ENCODE measurements around the gene UCN3.
"Not testable (repeated sequence)": the region's sequence is repeated elsewhere in the genome, so short reads cannot be mapped to it uniquely, and the experiment has no call there.

Gene UCN3

DNA sequence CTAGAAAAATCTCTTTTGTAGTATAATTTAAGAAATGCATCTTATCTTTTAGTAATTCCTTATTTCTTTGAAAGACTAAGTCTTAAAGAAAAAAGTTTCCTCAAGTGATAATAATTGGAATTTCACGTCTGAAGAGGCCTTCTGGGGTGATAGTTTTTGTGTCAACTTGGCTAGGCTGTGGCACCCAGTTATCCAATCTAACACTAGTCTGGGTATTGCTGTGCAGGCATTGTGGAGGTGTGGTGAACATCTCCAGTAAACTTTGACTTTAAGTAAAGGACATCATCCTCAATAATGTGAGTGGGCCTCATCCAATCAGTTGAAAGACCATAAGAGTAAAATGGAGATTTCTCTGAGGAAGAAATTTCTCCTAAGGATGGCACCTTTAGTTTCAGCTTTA, 42.2 kb downstream of the UCN3 start:
- no peak overlapping the region for H3K4me3 ChIP-seq (ENCODE audit: low read depth, low read length)
- no peak for DNase-seq (ENCODE audit: low read depth, low spot score)
- CTCF ChIA-PET, result no interaction called here
- TF ChIP-seq, protein P1, sequence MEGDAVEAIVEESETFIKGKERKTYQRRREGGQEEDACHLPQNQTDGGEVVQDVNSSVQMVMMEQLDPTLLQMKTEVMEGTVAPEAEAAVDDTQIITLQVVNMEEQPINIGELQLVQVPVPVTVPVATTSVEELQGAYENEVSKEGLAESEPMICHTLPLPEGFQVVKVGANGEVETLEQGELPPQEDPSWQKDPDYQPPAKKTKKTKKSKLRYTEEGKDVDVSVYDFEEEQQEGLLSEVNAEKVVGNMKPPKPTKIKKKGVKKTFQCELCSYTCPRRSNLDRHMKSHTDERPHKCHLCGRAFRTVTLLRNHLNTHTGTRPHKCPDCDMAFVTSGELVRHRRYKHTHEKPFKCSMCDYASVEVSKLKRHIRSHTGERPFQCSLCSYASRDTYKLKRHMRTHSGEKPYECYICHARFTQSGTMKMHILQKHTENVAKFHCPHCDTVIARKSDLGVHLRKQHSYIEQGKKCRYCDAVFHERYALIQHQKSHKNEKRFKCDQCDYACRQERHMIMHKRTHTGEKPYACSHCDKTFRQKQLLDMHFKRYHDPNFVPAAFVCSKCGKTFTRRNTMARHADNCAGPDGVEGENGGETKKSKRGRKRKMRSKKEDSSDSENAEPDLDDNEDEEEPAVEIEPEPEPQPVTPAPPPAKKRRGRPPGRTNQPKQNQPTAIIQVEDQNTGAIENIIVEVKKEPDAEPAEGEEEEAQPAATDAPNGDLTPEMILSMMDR (IDR thresholded peaks at IDR 0.05; ENCODE audit: insufficient read depth, low read length, missing control alignments), result no peak
- POLR2A ChIA-PET, result no interaction called here

DNA sequence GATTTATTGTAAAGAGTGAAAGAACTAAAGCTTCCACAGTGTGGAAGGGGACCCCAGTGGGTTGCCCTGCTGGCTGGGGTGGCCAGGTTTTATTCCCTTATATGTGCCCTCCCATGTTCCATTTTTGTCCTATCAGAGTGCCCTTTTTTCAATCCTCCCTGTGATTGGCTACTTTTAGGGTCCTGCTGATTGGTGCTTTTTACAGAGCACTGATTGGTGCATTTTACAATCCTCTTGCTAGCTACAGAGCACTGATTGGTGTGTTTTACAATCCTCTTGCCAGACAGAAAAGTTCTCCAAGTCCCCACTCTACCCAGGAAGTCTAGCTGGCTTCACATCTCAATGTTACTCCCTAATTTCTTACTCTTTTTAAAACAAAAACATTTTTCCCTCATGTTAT, 46.0 kb downstream of the UCN3 start:
- H3K4me3 ChIP-seq (ENCODE audit: low read depth, low read length); POLR2A ChIA-PET; DNase-seq (ENCODE audit: low read depth, low spot score): not testable (repeated sequence)
- CTCF ChIA-PET, result interaction anchor here (1.1 to 2.9 kb wide), 2 partner anchors 596 kb away, joined by 3 to 8 read pairs; no protein-coding TSS in a partner anchor

DNA sequence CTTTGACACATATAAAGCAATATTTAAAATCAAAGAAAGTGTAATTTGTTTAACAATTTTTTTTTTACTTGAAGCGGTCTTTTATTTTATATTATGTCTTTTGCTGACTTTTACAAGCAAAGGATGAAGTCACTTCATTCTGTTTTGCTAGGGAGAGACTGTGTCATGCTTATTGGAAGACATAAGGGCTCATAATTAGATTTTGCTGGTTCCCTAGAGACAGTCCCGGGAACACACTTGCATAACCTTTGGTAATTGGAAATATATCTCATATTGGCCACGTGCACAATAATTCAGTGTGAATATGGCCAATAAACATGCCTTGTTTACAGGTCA, 47.1 kb downstream of the UCN3 start:
- ChIA-PET CTCF (interaction anchor here (2.9 to 4.5 kb wide), 2 partner anchors 562 to 597 kb away, joined by 8 to 12 read pairs; no protein-coding TSS in a partner anchor), POLR2A (no interaction called here)
- TF ChIP-seq, protein P1 (IDR thresholded peaks at IDR 0.05; ENCODE audit: insufficient read depth, low read length, missing control alignments), result no peak
- H3K4me3 ChIP-seq (ENCODE audit: low read depth, low read length), result peak overlapping the region; percentile 79
- no peak for DNase-seq (ENCODE audit: low read depth, low spot score)

GRCh38 chr10:5412277-5412941, 47.6 kb downstream of the UCN3 start, which contains the start of gene NET1:
Gene NET1 (plus strand): TSS chr10:5412557. CDS start chr10:5412693, 136 bp downstream.
- ChIA-PET CTCF (interaction anchor here (2.9 to 4.5 kb wide), 2 partner anchors 563 to 598 kb away, joined by 8 to 12 read pairs; no protein-coding TSS in a partner anchor), POLR2A (no interaction called here)
- peak within 1 kb of the TSS; percentile 79 for H3K4me3 ChIP-seq (ENCODE audit: low read depth, low read length)
- no peak for DNase-seq (ENCODE audit: low read depth, low spot score)
- TF ChIP-seq, protein P1 (IDR thresholded peaks at IDR 0.05; ENCODE audit: insufficient read depth, low read length, missing control alignments), result no peak

- ChIA-PET CTCF (interaction anchor here (0.6 to 4.5 kb wide), 4 partner anchors 10 to 599 kb away, joined by 3 to 12 read pairs (median 6); no protein-coding TSS in a partner anchor), POLR2A (no interaction called here)
- no peak for DNase-seq (ENCODE audit: low read depth, low spot score)
- H3K4me3 ChIP-seq (ENCODE audit: low read depth, low read length), result peak overlapping the region; percentile 79
- TF ChIP-seq, protein P1 (IDR thresholded peaks at IDR 0.05; ENCODE audit: insufficient read depth, low read length, missing control alignments), result no peak
Measured at GRCh38 chr10:5413012-5413938, 48.5 kb downstream of the UCN3 start.

DNA sequence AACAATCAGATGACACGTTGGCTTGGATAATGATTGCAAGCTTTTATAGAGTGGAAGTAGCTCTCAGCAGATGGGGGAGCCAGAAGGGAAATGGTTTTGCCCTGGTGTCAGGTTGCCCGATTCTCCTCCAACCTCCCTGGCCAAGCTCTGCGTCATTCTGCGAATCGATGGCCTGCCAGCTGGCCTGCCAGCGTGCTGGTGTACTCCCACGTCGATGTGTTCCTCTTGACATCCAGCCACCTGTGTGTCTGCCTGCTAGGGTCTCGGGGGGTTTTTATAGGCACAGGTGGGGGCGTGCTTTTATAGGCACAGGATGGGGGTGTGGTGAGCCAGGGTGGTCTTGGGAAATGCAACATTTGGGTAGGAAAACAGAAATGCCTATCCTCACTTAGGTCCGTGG, 52.2 kb downstream of the UCN3 start:
- H3K4me3 ChIP-seq (ENCODE audit: low read depth, low read length), result no peak overlapping the region
- CTCF ChIA-PET, result interaction anchor here (0.9 to 4.0 kb wide), 2 partner anchors 17 to 28 kb away, joined by 3 to 26 read pairs; no protein-coding TSS in a partner anchor
- DNase-seq (ENCODE audit: low read depth, low spot score), result no peak
- TF ChIP-seq, protein P1 (IDR thresholded peaks at IDR 0.05; ENCODE audit: insufficient read depth, low read length, missing control alignments), result no peak
- POLR2A ChIA-PET, result no interaction called here
